ENCODE results near the gene CDKAL1.
A peak's percentile ranks its signal among the peaks of the same experiment; 100 is the strongest.

CDKAL1 gene

DNA sequence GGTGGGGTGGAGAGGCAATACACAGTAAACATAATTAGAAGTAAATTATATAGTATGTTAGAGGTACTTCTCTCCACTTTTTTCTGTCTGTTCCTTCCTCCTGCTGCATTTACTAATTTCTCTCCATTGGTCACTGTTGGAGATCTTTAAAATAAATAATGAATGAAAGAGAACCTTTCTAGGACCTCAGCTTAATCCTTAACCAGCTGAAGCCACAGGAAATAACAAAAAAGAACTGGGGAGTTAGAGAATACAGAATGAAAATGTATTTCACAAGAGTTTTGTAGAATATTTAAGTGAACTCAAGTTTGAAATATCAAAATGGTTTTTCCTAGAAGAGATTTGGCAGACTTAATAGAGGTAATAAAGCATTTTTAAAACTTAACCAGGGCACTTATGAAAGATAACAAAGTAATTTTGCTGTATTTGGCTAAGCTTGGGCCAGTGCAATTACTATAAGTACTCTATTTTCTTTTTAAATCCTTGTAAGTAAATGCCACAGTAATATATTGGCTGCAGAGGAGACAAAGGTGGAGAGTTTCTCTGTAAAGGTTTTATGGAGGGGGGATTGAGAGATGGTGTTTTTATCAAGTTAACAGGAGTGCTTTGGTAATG, 405.0 kb downstream of the CDKAL1 start:
- DNase-seq = no peak

DNA sequence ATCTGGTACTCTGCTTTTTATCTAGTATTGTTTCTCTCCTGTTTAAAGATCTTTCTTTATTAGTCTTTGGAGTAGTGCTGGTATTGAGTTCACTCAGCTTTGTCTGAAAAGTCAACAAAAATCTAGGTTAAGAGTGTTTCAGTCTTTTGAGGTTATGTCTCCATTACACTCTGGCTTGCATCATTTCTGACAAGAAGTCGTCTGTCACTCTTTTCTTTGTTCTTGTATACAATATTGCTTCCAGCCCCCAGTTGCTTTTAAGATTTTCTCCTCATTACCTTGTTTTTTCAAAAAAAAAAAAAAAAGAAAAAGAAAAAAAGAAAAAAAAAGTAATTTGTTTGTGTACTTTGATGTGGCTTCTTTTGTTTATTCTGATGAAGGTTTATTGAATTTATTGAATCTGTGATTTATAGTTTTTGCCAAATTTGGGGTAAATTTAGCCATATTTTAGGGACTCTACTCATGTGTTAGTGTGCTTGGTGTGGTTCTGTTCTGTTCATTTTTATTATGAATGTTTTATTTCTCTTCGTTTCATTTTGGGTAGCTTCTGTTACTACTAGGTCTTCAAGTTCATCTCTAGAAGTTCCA, 408.9 kb downstream of the CDKAL1 start:
- DNase-seq = no peak

DNA sequence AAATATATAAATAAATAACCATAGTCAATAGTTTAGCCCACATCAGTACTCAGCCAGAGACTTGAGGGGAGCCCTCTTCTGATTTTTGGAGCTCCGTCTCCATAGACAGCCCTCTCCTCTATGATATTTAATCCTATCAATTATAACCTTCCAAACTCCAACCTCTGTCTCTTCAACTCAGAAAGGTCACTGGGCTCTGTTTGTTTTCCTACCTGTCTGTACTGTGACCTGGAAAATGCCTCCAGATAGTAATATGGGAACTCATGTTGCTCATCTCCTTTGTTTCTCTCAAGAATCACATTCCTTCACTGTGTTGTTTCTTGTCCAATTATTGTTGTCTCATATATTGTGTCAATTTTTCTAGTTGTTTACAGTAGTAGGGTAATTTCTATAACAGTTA, 409.7 kb downstream of the CDKAL1 start:
- no peak for DNase-seq

DNA sequence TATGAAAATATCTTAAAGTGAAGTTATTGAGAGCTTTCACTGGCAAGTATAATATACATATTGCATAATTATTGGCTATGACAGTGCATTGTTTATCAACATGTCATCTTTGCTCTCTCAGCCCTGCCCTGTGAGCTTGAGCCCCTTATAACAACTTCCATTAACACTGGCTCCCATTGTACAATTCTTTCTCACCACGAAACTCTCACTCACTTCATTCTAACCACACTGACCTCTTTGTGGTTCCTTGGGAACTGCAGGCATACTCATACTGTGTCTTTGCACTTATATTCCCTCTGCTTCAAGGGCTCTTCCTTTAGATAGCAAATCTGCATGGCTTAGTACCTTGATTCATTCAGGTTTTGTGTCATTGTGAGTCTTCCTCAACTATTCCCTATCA, 411.8 kb downstream of the CDKAL1 start:
- DNase-seq = no peak

GRCh38 chr6:20946890-20947289, 412.6 kb downstream of the CDKAL1 start:
- no peak for DNase-seq

DNA sequence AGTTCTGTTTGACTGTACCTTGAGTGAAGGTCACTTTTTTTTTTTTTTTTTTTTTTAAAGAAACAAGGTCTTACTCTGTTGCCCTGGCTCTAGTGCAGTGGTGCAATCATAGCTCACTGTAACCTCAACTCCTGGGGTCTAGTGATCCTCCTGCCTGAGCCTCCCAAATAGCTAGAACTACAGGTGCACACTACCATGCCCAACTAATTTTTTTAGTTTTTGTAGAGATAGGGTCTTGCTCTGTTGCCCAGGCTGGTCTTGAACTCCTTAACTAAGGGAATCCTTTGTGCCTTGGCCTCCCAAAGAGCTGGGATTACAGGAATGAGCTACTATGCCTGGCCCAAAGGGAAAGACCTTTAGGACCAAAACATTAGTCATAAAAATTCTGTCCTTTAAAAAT, 413.7 kb downstream of the CDKAL1 start:
- no peak for DNase-seq

DNA sequence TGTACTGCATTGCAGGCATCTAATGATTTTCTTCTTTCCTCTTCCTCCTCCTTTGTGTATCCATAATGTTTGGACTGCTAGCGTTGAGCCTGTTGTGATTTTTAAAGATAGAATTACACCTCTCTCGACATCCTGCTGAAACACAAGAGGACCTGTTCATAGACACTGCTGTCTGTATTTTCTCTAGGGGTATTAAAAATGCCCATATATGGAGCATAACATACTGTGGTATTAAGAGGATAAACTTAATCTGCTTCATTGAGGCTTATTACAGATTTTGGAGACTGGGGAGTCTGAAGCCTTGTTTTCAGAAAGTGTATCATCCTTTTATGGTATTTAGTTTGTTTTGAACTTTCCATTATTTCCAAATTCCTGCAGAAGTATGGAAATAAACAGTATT, 414.3 kb downstream of the CDKAL1 start:
- DNase-seq = no peak

- no peak for DNase-seq
Observed at GRCh38 chr6:20949138-20949537, 414.9 kb downstream of the CDKAL1 start.

DNA sequence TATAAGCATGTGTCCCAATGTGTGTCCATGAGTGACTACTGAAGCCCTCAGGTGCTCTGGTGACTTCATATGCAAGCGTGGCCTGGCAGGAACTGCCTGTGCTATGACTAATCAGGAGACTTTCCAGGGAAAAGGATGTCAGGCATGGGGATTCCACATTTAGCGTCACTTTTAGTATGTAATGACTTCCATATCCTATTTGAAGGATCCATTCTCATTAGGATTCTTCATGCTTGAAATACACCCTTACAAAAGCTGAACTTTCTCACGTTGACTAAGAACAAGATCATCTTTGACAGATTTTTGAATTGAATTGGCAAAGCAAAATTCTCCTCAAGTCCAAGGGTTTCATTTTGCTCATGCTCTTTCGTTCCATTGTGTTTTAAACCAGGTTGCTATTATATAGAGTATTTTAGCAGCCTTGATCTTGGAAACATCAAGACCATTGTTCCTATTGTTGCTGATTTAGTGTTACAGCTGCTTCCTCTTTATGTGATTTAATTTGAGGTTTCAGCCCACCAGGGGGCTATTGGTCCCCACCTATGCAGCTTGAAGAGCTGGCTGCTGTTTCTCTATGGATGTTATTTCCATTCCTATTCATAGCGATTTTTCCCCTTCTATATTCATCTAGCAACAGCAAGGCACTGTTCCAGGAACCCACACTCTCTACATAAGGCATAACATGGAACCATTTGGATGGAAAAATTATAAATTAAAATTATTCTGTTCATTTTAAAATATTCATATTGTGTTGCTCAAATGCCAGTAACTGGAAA, 418.6 kb downstream of the CDKAL1 start:
- DNase-seq = no peak

DNA sequence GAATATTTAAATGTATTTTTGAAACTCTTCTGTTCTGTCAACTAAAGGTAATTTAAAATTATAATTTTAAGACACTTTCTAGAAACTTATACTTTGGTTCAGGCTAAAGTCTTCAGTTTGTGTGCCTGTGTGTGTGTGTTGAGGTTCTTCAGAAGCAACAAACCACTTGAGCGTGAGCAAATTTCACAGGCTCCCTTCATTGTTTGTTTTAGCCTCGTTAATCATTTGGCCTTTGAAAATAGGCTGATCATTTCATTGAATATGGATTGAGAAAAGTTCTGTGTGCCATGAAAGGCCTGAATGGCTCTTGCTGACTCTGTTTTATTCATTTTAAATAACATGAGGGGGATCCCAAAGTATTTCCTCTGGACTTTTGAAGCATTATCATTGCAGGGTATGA, 420.1 kb downstream of the CDKAL1 start:
- DNase-seq = no peak

DNA sequence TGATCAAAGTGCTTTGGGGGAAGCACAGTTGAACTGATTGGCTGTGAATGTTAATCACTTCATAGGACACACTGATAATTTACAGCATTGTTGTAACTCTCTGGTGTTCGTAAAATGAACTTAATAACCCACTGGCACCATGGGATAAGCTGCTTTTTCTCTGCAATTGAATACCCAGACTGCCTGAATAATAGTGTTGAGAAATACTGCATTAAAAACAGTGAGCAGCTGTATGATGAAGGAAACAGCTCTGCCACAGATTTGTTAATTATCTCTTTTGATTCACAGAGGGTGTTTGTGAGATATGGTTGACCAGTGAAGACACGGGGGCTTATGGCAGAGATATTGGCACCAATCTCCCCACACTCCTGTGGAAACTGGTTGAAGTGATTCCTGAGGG, 420.9 kb downstream of the CDKAL1 start:
- no peak for DNase-seq

DNA sequence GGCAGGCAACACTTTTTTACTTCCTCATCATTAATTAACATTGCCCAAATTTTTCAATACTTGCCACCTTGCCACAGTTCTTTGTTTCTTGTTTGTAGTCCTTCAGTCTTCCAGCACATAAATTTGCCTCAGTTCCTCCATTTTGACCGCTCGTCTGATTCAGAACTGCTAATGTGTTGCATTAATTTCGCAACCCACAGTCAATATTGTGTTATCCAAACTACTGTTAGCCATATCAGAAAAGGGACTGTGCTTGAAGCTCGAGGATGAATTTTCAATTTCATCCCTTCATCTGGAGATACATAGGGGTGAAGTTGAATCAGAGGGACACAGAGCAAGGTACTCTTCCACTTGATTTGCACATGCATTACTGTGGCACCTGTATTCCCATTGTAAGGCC, 421.5 kb downstream of the CDKAL1 start:
- DNase-seq = no peak

DNA sequence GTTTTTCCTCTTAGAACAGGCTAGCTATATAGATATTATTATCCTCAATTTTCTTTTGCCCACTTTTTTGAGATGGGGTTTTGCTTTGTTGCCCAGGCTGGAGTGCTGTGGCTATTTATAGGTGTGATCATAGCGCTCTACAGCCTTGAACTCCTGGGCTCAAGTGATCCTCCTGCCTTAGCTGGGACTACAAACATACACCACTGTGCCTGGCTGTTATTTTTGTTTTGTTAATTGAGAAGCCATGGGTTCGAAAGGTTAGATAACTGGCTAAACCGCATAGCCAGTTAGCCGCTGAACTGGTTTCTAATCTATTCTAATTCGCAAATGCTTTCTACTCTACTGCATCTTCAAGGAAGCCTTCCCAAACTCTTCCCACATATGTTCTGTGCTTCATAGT, 425.8 kb downstream of the CDKAL1 start:
- no peak for DNase-seq

DNA sequence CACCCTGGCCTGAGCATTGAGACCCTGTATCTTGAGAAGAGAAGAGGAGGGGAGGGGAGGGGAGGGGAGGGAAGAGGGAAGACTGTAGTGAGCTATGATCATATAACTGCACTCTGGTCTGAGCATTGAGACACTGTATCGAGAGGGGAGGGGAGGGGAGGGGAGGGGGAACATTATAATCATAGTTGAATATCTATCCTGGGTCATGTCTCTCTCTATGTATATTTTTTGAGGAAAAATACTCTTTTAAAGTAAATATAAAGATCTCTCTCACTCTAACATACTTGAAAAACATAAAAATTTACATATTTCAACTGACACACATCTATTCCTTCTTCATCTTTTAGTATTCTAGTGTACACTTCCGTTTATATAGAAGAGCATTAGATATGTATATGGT, 431.0 kb downstream of the CDKAL1 start:
- DNase-seq = no peak

GRCh38 chr6:20965915-20966314, 431.7 kb downstream of the CDKAL1 start:
- DNase-seq = no peak

DNA sequence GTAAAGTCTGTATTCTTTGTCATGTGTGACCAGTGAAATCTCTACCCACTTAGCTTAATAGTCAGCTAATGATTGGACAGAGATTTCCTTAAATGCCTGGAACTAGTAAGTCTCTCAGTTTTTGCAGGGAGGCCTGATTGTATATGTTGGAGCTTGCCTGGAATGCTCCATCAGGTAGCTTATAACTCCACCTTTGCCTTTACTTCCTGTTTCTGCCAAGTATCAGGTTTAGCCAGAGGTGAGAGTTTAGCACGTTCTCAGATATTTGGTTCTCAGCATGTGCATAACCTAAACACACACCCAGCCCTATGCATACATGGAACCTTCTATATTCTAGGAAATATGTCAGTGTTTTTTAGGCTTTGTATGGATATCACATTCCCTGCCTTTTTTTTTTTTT, 435.3 kb downstream of the CDKAL1 start:
- no peak for DNase-seq

- no peak for DNase-seq
Observed at GRCh38 chr6:20976391-20976918, 442.2 kb downstream of the CDKAL1 start.

DNA sequence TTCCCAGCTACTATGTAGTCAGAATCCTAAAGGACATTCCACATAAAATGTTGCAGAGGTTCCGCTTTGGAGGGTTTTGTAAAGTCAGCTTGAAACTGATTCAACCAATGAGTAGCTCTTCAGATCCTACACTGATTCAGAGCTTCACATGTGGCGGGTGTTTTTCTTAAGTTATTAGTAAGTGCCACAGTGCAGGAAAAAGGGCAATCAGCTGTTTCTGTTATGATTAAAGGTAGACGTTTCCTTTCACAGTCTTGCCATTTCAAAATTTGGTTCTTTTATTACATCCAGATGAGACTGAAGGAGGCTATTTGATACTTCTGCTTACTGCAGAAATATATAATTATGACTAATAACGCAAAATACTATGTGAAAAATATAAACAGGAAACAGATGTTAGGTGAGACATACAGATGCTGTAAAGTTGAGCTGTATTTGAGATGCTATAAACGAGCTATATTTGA, 443.9 kb downstream of the CDKAL1 start:
- DNase-seq = peak; percentile 3

- no peak for DNase-seq
Observed at GRCh38 chr6:20979076-20979475, 444.8 kb downstream of the CDKAL1 start.

DNA sequence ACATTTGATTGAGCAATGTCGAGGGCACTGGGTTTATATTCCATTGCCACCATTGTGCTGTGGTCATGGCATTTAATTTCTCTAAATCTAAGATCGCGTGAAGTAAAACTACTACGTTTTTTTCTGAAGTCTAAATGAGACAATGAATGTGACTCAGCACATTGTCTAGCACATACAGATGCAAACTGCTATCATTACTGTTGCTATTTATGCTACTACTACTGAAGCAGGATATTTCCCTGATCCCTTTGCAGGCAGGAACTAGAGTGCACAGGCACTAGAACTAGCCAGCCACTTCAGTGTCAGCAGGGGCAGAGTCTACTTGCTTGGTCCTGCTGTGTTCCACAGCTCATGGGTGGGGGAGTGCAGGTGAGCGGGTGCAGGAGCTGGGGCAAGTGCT, 449.7 kb downstream of the CDKAL1 start:
- DNase-seq = no peak

DNA sequence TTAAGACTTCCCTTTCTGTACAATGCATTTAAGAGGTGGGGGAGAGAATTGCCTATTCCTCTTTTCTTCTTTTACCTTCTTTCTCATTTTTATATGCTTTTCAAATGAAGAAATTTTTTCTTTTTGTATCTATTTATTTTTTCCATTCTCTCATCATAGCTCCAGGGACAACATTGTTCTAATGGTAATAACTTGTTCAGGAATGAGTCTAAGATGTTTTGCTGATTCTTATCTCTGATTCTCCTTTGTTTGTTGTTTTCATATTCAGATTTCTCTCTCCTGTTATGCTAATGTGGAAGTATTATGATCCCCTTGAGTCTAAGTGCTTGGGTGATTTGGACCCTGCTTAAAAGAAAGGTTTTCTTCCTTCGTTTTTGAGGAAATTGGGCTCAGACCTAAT, 451.6 kb downstream of the CDKAL1 start:
- no peak for DNase-seq

GRCh38 chr6:20991910-20992309, 457.7 kb downstream of the CDKAL1 start:
- no peak for DNase-seq

DNA sequence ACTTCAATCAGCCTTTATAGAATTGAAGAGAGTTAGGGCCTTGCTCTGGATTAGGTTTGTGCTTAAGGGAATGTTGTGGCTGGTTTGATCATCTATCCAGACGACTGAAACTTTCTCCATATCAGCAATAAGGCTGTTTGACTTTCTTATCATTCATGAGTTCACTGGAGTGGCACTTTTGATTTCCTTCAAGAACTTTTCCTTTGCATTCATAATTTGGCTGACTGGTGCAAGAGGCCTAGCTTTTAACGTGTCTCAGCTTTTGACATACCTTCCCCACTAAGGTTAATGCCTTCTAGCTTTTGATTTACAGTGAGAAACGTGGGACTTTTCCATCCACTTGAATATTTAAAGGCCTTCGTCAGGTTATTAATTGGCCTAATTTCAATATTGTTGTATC, 461.8 kb downstream of the CDKAL1 start:
- DNase-seq = no peak

DNA sequence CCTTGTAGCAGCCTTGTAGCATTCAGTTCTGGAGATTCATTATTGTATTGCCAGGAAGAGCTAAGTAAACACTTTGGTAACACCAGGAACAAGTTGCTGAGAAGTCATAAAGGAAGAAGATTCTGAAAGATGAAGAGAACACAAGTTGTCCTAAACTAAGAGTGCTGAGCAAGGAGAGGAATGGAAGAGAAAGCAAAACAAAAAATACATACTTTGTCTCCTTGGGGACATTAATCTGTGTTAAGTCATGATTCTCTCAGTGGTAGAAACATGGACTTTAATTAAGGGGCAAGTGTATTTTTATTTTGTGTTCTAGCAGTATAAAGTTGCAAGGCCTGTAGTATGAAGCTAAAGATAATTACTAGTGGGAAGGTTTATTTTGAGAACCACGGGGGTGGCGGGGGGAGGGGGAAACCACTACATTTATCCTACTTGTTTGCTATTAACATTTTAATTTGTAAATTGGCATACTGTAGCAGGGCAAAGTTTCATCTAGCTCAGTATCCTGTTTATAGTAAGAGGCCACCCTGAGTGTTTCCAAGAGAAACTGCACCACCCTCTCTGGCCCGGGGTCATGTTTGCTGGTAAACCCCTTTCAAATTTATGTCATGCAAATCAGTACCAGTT, 463.0 kb downstream of the CDKAL1 start:
- no peak for DNase-seq

Data from stimulated activated CD4-positive, alpha-beta T cell treated with anti-CD3 and anti-CD28 coated beads, Interleukin-4, amount 100 ng/mL, for 24 hours (primary cell).